Limb (tissue), 2 donors: Measurements from ENCODE around the gene TUBGCP2.

Experiments
- DNase-seq, 2 donors: peaks; one replicate each; pipeline ENCODE4 v3.0.0-alpha.2; 2016; ENCODE audit errors: extremely low spot score in 2 of 2

Gene TUBGCP2

DNA sequence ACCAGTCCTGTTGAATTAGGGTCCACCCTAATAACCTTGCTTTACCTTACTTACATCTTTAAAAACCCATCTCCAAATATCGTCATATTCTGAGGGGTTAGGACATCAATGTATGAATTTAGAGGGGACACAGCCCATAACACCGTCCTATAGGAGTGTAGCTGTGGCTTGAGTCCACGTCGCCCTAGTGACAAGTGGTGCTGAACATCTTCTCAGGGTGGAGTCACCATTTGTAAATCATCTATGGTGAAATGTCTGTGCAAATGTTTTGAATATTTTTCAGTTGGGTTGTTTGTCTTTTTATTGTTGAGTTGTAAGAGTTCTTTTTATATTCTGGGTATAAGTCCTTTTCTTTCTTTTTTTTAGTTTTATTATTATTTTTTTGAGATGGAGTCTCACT lies 33.3 kb upstream of the TUBGCP2 start:
- no peak for DNase-seq

- no peak for DNase-seq
Measured at GRCh38 chr10:133339708-133340380, 31.2 kb upstream of the TUBGCP2 start.

DNA sequence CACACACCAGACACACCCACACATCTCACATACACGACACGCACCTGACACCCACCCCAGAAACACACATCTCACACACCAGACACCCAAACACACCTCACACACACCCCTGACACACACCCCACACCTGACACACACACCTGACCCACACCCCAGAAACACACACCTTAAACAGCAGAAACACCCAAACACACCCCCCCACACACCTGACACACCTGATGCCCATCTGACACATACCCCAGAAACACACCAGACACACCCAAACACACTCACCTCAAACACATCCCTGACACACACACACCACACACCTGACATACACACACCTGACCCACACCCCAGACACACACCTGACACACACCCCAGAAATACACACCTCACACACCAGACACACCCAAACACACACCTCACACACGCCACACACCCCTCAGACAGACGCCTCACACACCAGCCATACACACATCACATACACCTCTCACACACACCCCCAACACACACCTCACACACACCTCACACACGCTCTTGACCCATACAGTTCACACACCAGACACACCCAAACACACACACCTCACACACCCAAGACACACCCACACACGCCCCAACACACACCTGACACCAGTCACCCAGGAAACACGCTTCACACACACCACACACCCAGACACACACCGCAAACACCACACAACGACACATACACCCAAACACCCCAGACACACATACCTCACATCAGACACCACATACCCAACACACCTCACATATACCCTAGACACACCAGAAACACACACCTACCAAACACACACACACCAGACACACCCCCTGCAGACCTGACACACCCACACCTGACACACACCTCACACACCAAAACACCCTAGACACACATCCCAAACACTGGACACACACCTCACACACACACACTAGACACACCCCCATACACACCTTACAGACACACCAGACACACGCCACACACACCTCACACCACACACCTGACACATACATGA lies 29.7 kb upstream of the TUBGCP2 start:
- no peak for DNase-seq

GRCh38 chr10:133337370-133337725 lies 28.7 kb upstream of the TUBGCP2 start:
- no peak for DNase-seq

DNA sequence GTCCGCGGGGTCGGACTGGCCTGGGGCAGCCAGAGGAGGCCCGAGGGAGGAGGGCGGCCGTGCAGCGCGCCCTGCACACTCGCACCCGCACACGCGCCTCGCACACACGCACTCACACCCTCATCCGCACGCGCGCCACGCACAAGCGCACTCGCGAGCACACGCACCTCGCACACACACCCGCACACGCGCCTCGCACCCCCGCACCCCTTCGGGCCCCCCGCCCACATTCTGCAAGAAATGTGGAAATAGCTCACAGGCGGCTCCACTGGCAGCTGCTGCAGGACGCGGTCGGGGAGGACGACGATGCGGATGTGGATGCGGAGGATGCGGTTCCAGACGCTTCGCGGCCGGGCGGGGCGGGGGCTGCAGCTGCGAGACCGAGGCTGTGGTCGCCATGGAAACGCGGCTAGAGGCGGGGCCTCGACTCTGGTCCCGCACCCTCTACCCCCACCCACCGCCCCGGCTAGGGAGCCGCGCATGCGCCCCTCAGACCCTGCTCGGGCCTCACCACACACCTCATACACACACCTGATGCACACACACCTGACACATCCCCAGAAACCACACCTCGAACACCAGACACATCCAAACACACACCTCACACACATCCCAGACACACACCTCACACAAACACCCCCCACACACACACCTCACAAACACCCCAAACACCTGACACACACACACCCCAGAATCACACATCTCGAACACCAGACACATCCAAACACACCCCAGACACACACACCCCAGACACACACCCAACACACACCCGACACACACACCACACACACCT lies 28.1 kb upstream of the TUBGCP2 start, which contains the start of gene CALY:
Gene CALY, minus strand, starts transcription at position 320 of the 793 bp plus-strand sequence. CDS start 7,907 bp downstream, outside the sequence.
- DNase-seq: peak in 1 of 2 donors; percentile 84

DNA sequence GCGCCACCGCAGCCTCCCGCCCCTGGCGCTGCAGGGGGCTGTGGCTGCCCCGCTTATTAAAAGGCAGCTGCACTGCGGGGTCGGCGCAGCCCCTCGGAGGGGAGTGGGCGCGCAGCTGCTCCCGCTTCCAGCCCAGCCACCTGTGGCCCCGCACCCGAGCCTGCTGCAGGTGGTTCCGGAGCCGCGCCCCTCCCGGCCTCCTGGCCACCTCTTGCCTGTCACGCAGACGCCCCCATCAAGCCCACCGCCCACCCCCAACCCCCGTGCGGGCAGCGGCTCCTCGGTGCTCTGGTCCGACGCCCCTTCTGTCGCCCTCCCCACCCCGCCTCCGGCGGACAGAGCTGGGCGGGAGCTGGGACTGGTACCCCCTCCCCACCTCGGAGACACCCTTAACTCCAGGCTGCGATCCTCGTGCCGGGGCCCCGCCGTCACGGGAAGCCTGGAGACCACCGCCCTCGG lies 27.5 kb upstream of the TUBGCP2 start:
- no peak for DNase-seq

DNA sequence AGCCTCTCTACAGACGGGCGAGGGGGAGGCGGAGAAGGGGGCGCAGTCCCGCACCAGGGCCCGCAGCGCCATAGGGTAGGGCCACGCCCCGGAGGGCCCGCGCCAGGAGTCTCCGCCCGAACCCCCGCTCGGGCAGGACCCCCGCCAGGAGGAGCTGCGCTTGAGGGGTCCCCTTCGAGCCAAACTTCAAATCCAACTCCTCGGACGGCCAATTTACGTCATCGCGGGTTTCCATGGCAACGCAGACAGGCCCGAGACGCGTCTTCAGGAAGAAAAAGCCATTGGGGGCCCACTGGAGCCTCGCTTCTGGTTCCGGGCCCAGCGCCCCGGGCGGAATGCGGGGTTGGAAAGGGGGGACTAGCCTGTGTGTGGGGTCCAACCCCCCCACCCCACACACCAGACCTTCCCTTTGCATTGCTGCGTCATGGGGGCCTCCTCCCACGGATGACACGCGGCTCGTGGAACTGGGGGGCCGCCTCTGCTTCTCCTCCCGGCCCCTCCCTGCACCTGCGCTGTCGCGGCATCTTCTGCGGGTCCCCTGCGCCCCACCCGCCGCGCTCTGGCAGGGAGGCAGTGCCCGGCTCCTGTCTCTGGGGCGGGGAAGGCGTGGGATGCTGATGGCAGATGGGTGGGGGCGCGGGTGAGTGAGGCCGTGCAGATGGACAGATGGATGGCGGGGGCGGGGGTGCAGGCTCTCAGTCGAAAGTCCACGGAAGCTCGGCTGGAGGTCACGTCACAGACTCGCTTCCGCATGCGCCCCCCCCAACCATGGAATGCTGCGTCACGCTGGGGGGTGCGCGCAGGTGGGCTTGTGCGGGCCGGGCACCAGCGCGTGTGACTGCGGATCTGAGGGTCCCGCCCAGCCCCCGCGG lies 26.8 kb upstream of the TUBGCP2 start:
- peak; percentile 51 to 88 for DNase-seq

GRCh38 chr10:133334503-133335245 lies 26.0 kb upstream of the TUBGCP2 start:
- DNase-seq: no peak

- no peak for DNase-seq
Measured at GRCh38 chr10:133332936-133333699, 24.4 kb upstream of the TUBGCP2 start.

- peak; percentile 81 to 91 for DNase-seq
Measured at GRCh38 chr10:133329491-133330202, 21.0 kb upstream of the TUBGCP2 start.

GRCh38 chr10:133328358-133329343 lies 20.0 kb upstream of the TUBGCP2 start:
- no peak for DNase-seq

- no peak for DNase-seq
Measured at GRCh38 chr10:133327651-133328357, 19.1 kb upstream of the TUBGCP2 start.

GRCh38 chr10:133326745-133327650 lies 18.3 kb upstream of the TUBGCP2 start:
- DNase-seq: no peak

- no peak for DNase-seq
Measured at GRCh38 chr10:133326223-133326551, 17.5 kb upstream of the TUBGCP2 start.

DNA sequence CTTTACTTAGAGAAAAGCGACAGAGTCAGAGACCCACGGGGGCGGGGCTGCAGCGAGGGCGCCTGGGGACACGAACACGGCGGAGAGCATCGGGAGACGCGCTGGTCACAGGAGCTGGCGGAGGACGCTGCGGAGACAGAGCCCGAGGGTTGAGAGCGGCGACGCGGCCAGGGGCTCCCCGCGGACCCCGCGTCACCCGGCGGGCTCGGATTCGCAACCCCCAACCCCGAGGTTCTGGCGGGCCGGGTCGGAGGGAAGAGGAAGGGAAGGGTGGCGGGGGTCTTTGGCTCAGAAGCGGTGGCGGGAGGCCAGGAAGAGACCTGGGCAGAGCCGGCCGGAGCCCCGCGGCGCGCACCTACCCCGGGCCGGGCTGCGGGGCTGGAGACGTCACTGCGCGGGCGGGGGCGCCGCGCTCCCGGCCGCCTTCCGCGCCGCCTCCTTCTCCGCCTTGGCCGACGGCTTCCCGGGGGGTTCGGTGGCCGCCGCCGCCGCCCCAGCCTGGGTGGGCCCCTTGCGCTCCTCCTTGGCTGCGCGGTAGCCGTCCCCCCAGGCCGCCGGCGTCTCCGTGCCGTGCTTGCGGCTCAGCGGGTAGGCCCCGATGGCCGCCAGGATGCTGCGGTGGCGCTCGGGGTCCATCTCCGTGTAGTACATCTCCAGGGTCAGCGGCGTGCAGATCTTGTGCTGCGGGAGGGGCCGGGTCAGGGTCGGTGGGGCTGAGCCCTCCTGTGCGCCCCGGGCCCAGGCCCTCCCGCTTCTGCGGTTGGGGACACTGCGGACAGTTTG lies 17.0 kb upstream of the TUBGCP2 start:
- peak in 1 of 2 donors; percentile 54 for DNase-seq
